Measurements from ENCODE around the gene GLB1L3. TPM values are rescaled to one million over a fixed set of nuclear protein-coding genes. Genes with fewer than 3 reads are reported as not detected.

Gene GLB1L3
- total and polyA plus RNA-seq, 2 donors (not counting 3 experiments of a cell fraction or from before 2014, with no cell fraction given), result not detected

GRCh38 chr11:134342572-134343340 lies 66.6 kb downstream of the GLB1L3 start:
- Histone ChIP-seq H3K36me3 (ENCODE audit: control insufficient read depth in 2 of 2, extremely low read depth in 1 of 2, insufficient read depth in 2 of 2, low read length in 2 of 2) (no peaks in the 10 kb centered on the region), H3K4me2 (ENCODE audit: insufficient read depth, low read length) (no peak overlapping the region), H3K27me3 (ENCODE audit: control insufficient read depth in 2 of 2, insufficient read depth in 2 of 2, low read length in 2 of 2) (no peaks in the 10 kb centered on the region), H3K4me3 (replicated peaks in 1 of 3; ENCODE audit: insufficient read depth in 1 of 3, low read depth in 1 of 3, low read length in 3 of 3) (no peak overlapping the region), H4K20me1 (replicated peaks; ENCODE audit: control insufficient read depth, extremely low read depth, insufficient read depth, low read length) (no peaks in the 10 kb centered on the region), H2AFZ (ENCODE audit: low read depth, low read length) (no peak overlapping the region), H3K27ac (ENCODE audit: insufficient read depth, low read depth, low read length) (no peak overlapping the region), H3K9me3 (replicated peaks; ENCODE audit: control insufficient read depth, insufficient read depth, low read length) (no peaks in the 10 kb centered on the region), H3K9ac (replicated peaks; ENCODE audit: extremely low read depth, insufficient read depth, low read length) (no peak overlapping the region), H3K9me1 (replicated peaks; ENCODE audit: control insufficient read depth, extremely low read depth, insufficient read depth, low read length) (no peaks in the 10 kb centered on the region), H3K79me2 (ENCODE audit: control insufficient read depth, insufficient read depth, low read length) (no peaks in the 10 kb centered on the region), H3K4me1 (ENCODE audit: control insufficient read depth, extremely low read depth, insufficient read depth, low read length) (no peaks in the 10 kb centered on the region)
- FAIRE-seq, result no peak
- dilution Hi-C loops (cut with MboI; ENCODE audit: extremely low pct_ligation_motif_present, low sequenced_read_pairs), result no loop called here
- intact Hi-C loops (cut with micrococcal nuclease), result no loop called here
- TF ChIP-seq POLR2AphosphoS5 (IDR thresholded peaks at IDR 0.05; ENCODE audit: insufficient read depth, low read depth, low read length) (no peak), JUN (IDR thresholded peaks at IDR 0.05; ENCODE audit: borderline replicate concordance, insufficient read depth, insufficient read length, low read depth) (no peak), MYC (IDR thresholded peaks at IDR 0.05; ENCODE audit: low read depth, low read length) (no peak), MAX (IDR thresholded peaks at IDR 0.05; ENCODE audit: insufficient read depth, insufficient read length) (no peak), FOS (IDR thresholded peaks at IDR 0.05; ENCODE audit: borderline replicate concordance, insufficient read depth, low read length) (no peak), GATA2 (IDR thresholded peaks at IDR 0.05; ENCODE audit: insufficient read depth, insufficient read length, low read depth, low read length) (no peak), EZH2 (IDR thresholded peaks at IDR 0.05; ENCODE audit: borderline replicate concordance, low read depth, low read length, severe bottlenecking) (no peak), CTCF (IDR thresholded peaks at IDR 0.05; ENCODE audit: extremely low read depth in 1 of 2, insufficient read depth in 1 of 2, low read depth in 1 of 2, low read length in 2 of 2) (no peak), POLR2A (IDR thresholded peaks at IDR 0.05; ENCODE audit: low read depth, low read length) (no peak)
- CTCF ChIA-PET, result no interaction called here
- no peak for DNase-seq (ENCODE audit: low read depth, low spot score)
- BruUV-seq (replicated peaks), result no TSS peak
- POLR2A ChIA-PET, result no interaction called here
